Neuron (in vitro differentiated cells): ENCODE results near the gene LY6G5C.

Source experiments
- H2AFZ ChIP-seq: one replicate; pipeline ENCODE4 v1.6.1; 2013; ENCODE audit warnings: low read depth, mild to moderate bottlenecking, inconsistent platforms, low read length, moderate library complexity
- H3K27me3 ChIP-seq: one replicate; pipeline ENCODE4 v1.6.1; 2013; ENCODE audit warnings: low read length; ENCODE audit not compliant: insufficient read depth
- H3K36me3 ChIP-seq: one replicate; pipeline ENCODE4 v1.6.1; 2013; ENCODE audit warnings: low read length; ENCODE audit not compliant: insufficient read depth
- H3K4me1 ChIP-seq: one replicate; pipeline ENCODE4 v1.6.1; 2013; ENCODE audit warnings: low read length; ENCODE audit not compliant: insufficient read depth
- H3K4me3 ChIP-seq: 2 replicates; pipeline ENCODE4 v1.5.1; 2013; ENCODE audit warnings: mild to moderate bottlenecking, low read length, moderate library complexity
- H3K9me3 ChIP-seq: one replicate; pipeline ENCODE4 v1.6.1; 2013; ENCODE audit warnings: low read length

LY6G5C gene

DNA sequence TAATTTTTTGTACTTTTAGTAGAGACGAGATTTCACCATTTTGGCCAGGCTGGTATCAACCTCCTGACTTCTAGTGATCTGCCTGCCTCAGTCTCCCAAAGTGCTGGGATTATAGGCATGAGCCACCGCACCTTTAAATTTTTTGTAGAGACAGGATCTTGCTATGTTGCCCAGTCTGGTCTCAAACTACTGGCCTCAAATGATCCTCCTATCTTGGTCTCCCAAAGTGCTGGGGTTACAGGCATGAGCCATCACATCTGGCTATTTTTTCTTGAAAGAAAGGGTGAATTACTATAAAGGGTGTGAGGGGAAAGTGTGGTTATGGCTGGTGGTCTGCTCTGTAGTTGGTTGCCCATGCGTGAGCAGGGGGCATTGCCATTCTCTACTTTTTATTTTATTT lies 27.4 kb upstream of the LY6G5C start:
- H3K9me3 ChIP-seq, result no peaks in the 10 kb centered on the region
- H3K4me1 ChIP-seq, result peaks cover 1% of the 10 kb centered on the region
- H3K27me3 ChIP-seq, result no peaks in the 10 kb centered on the region

DNA sequence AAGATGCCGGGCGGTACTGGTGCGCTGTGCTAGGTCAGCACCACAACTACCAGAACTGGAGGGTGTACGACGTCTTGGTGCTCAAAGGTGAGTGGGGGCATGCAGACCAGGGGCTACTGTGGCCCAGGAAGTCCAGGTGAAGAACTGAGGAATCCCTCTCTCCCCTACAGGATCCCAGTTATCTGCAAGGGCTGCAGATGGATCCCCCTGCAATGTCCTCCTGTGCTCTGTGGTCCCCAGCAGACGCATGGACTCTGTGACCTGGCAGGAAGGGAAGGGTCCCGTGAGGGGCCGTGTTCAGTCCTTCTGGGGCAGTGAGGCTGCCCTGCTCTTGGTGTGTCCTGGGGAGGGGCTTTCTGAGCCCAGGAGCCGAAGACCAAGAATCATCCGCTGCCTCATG lies 26.8 kb upstream of the LY6G5C start:
- no peaks in the 10 kb centered on the region for H3K4me1 ChIP-seq
- no peak overlapping the region for H3K4me3 ChIP-seq
- no peak overlapping the region for H2AFZ ChIP-seq
- no peaks in the 10 kb centered on the region for H3K27me3 ChIP-seq
- no peaks in the 10 kb centered on the region for H3K36me3 ChIP-seq
- H3K9me3 ChIP-seq, result no peaks in the 10 kb centered on the region

More for the DNA sequence above, 27.4 kb upstream of the LY6G5C start:
- Histone ChIP-seq H2AFZ (no peak overlapping the region), H3K4me3 (no peak overlapping the region), H3K36me3 (no peaks in the 10 kb centered on the region)

DNA sequence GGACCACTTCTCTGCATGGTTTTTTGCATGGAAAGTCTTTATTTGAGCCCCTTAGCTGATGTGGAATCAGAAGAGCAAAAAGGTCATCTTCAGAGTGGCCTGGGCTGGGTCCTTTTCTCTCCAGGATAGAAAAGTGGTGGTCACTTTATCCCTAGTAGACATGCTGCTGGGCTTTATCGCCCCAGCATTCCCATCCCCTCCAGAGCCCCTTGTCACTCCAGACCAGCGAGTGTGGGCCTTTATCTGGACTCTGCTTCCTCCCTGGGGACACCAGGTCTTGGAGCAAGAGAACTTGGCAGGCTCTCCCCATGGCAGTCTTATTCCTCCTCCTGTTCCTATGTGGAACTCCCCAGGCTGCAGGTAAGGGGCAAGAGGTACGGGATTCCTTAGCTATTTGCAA lies 25.7 kb upstream of the LY6G5C start, which contains the start of gene LY6G6F:
TSS of gene LY6G6F (plus strand) at position 268 of the 400 bp plus-strand sequence. CDS start at position 309, 41 bp downstream.
- no peaks in the 10 kb centered on the region for H3K9me3 ChIP-seq
- H2AFZ ChIP-seq, result no peak within 1 kb of the TSS
- no peak within 1 kb of the TSS for H3K4me3 ChIP-seq
- H3K4me1 ChIP-seq, result peaks cover 7% of the 10 kb centered on the region
- H3K36me3 ChIP-seq, result no peaks in the 10 kb centered on the region
- H3K27me3 ChIP-seq, result no peaks in the 10 kb centered on the region

DNA sequence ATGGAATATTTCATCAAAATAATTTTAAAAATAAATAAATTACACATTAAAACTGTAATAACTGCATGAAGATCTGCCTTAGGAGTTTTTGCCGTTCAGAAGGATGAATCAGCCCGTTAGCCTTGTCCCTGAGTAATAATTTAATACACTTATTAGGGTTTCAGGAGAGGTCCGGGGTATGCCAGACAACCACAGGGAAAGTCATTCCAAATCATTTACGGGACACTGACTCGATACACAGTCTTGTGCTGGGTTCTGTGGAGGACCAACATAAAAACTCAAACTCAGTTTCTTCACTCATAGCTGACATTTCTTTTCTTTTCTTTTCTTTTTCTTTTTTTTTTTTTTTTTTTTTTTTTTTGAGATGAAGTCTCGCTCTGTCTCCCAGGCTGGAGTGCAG lies 25.1 kb upstream of the LY6G5C start:
- H2AFZ ChIP-seq, result no peak overlapping the region

DNA sequence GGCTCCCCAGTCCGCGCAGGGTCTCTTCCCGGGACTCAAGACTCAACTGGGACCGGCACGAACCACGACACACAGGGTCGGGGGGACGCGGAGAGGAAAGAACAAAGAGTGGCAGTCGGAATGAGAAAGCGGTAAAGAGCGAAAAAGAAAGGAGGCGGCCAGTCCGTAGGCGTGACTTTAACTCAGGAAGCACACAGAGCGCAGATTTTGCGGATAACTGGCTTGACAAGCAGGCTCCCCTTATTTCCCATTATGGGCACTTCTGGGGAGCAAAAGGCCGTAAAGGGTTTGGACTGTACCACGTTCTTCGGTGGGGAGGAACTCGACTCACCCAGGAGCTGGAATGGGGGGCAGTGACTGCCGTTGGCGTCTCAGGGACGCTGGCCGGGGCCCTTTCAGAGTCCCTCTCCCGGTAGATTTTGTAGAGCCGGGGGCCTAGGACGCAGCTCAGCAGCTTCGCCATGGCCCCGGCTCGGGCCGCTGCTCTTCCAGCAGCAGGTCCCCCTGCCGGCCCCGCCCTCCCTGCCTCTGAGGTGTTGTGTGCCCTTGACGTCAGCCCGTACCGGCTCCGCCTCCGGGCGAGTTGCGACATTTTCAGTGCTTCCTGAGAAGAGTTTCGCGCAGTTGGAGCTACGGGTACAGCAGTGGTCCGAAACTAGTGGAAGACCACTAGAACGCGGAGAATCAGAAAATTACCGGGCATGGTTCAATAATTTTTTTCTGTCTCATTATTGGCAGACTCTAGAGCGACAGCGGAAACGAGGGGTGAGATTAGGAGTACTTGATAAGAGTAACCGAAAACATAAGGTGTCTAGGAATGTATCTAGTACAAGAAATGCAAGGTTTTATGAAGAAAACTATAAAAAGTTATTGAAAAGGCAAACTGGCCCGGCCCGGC lies 22.2 kb upstream of the LY6G5C start, which contains the start of gene ABHD16A:
TSS of gene ABHD16A (minus strand) at position 506 of the 898 bp plus-strand sequence. CDS start at position 463, 43 bp downstream.
- H3K4me1 ChIP-seq, result peaks cover 9% of the 10 kb centered on the region
- H3K36me3 ChIP-seq, result peaks cover 15% of the 10 kb centered on the region
- H3K27me3 ChIP-seq, result no peaks in the 10 kb centered on the region
- no peaks in the 10 kb centered on the region for H3K9me3 ChIP-seq
- H3K4me3 ChIP-seq, result peak within 1 kb of the TSS; percentile 93
- H2AFZ ChIP-seq, result peak within 1 kb of the TSS; percentile 87

More for the DNA sequence above, 25.1 kb upstream of the LY6G5C start:
- no peaks in the 10 kb centered on the region for H3K27me3 ChIP-seq
- H3K9me3 ChIP-seq, result no peaks in the 10 kb centered on the region
- H3K4me3 ChIP-seq, result no peak overlapping the region
- H3K36me3 ChIP-seq, result peaks cover 3% of the 10 kb centered on the region
- peaks cover 9% of the 10 kb centered on the region for H3K4me1 ChIP-seq

DNA sequence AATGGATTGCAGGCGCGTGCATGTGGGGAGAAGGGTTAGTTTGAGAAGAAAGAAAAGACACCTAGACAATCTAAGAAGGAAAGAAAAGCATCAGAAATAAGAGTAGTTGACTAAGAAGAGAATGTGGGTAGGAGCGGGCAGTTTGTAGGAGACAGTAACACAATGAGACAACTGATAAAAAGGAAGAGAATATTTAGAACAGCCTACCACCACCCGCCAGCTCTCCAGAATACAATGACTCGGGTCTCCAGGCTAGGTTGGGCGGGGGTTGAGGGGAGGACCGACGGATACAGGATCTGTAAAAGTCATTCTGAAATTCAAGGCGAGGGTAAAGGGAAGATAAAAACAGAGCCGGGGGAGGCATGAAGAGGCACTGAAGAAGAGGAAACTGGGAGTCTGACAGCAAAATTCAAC lies 21.5 kb upstream of the LY6G5C start:
- Histone ChIP-seq H3K4me3 (peak overlapping the region; percentile 93), H2AFZ (peak overlapping the region; percentile 87), H3K36me3 (peaks cover 22% of the 10 kb centered on the region), H3K9me3 (no peaks in the 10 kb centered on the region), H3K27me3 (no peaks in the 10 kb centered on the region), H3K4me1 (peaks cover 9% of the 10 kb centered on the region)

DNA sequence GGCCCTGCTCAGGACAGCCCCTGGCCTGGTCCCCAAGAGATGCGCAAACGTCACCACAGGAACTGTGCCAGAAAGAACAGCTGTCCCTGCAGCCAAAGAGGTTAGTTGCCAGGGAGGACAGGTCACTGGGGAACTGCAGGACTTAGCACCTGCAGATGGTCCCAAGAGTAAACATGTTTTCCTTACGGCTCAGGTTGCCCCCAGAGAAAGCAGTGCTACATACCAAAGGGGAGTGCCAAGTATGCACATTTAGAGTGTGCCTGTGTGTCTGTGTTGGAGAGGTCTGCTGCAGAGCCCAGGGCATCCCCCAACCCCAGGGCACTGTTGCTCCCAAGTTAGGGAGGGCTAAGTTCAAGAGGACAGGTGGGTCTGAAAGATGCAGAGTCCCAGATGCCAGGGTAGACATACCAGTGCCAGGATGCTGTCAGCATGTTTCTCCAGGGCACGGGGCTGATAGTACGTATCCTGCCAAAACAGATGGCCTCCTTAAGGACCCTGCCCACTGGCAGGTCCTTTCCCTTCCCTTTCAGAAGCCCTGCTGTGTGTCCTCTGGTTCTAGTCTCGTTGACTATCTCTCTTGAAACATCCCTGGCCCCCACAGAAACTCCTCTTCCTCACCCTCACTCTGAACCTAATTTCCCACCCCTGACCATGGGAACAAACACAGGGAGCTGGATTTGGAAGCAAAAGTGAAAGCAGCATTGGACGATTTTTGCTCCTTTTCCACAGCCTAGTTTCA lies 21.0 kb upstream of the LY6G5C start:
- no peaks in the 10 kb centered on the region for H3K9me3 ChIP-seq
- H2AFZ ChIP-seq, result no peak overlapping the region
- no peaks in the 10 kb centered on the region for H3K27me3 ChIP-seq
- peaks cover 9% of the 10 kb centered on the region for H3K4me1 ChIP-seq
- H3K36me3 ChIP-seq, result peaks cover 26% of the 10 kb centered on the region
- H3K4me3 ChIP-seq, result peak overlapping the region; percentile 93

DNA sequence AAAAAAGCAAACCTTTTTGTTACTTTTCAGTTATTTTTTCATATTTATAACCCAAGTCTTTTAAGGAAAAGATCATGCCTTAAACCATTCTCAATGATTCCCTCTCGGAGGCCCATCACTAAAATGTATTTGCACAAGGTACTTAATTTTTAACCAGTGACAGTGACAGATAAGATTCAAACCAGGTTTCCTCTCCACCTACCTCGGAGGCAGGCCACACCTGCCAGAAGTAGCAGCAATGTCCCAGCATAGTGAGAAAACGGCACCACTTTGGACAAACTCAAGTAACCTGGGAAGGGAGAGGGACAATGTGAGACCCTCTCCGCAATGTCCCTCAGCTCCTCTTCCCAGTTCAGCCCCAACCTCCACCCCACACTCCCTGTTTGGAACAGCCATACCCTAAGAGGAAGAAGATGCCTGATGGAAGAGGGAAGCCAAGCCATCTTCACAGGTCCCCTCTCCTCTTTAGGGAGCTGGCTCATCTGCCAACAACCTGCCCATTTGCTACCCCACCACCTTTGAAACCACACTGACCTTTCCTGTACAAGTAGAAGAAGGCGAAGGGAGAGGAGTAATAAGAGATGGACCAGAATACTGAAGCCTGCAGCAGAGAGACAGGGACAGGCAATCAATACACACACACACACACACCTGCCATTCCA lies 20.0 kb upstream of the LY6G5C start:
- no peak overlapping the region for H2AFZ ChIP-seq
- no peaks in the 10 kb centered on the region for H3K27me3 ChIP-seq
- no peaks in the 10 kb centered on the region for H3K9me3 ChIP-seq
- no peak overlapping the region for H3K4me3 ChIP-seq
- H3K36me3 ChIP-seq, result peaks cover 32% of the 10 kb centered on the region
- peaks cover 9% of the 10 kb centered on the region for H3K4me1 ChIP-seq

DNA sequence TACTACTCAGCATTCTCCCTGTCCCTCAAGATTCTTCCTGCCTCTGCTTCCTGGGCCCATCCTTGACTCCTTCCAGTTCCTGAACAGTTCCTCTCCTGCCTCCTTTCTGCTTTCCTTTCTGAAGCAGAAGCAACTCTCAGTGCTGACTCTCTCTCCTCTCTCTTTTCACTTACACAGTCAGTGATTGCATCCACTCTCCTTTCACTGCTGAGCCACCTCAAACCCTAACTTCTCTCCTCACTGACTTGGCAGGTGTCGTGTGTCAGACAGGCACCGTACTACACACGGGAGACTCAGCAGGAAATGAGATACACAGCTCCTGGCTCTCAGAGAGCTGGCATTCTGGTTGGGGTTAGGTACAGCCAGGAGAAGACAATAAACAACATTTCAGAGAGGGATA lies 16.7 kb upstream of the LY6G5C start:
- Histone ChIP-seq H3K9me3 (no peaks in the 10 kb centered on the region), H2AFZ (no peak overlapping the region), H3K27me3 (no peaks in the 10 kb centered on the region), H3K36me3 (peaks cover 56% of the 10 kb centered on the region), H3K4me3 (no peak overlapping the region), H3K4me1 (peaks cover 9% of the 10 kb centered on the region)

DNA sequence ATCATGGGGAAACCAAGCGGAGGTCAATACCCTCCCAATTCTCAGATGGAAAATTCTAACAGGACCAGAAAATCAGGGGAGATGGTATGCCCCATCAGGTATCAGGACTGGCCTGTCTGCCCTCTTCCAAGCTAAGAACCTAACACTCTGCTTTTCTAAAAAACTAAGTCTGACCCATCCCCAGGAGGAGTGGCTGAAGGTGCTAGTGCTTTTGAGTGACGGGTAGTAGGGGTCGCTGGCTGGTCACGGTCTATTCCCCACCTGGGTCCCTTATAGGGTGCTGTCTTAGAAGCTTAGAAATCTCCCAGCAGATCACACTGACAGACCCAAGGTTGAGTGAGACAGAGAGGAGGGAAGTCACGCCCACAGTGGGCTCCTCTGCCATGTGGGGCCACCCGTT lies 12.7 kb upstream of the LY6G5C start:
- Histone ChIP-seq H3K27me3 (no peaks in the 10 kb centered on the region), H3K4me3 (no peak overlapping the region), H3K4me1 (no peaks in the 10 kb centered on the region), H3K9me3 (no peaks in the 10 kb centered on the region), H3K36me3 (peaks cover 79% of the 10 kb centered on the region), H2AFZ (no peak overlapping the region)

DNA sequence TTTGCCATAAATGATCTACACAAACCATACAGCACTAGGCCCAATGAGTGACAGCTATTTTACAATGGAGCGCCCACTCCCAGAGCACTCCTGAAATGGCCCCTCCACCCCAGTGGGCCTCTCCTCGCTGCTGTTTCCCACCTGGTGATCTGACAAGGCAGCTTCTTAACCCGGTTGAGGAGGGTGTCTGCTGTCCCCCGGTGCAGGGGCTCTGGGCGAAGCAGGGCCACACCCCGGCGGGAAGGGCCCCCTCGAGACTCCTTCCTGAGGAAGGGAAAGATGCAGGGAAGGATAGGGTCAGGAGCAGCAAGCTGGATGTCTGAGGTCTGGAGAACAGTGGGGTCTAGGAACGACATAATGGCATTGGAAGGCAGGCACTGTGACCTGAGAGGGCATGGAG lies 12.0 kb upstream of the LY6G5C start:
- H3K9me3 ChIP-seq, result no peaks in the 10 kb centered on the region
- no peak overlapping the region for H2AFZ ChIP-seq
- no peak overlapping the region for H3K4me3 ChIP-seq
- H3K36me3 ChIP-seq, result peaks cover 82% of the 10 kb centered on the region
- no peaks in the 10 kb centered on the region for H3K27me3 ChIP-seq
- H3K4me1 ChIP-seq, result no peaks in the 10 kb centered on the region

DNA sequence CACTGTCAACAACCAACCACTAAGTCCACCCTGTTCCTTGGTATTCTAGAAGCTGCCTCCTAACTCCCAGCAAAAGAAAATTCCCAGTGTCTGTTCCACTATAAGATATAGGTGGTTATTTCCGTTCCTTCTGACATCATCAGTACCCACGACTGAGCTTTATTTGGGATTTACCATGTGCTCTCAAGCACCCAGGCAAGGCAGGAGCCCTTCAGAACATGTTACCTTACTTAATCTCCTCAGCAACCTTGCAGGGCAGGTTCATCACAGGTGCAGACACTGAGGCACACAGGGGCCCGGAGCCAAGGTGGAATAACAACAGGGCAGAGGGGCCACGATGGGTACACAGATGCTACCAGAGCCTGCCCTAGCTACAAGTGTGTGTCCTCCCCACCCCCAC lies 11.5 kb upstream of the LY6G5C start:
- Histone ChIP-seq H3K36me3 (peaks cover 82% of the 10 kb centered on the region), H3K4me3 (no peak overlapping the region), H3K9me3 (no peaks in the 10 kb centered on the region), H3K4me1 (no peaks in the 10 kb centered on the region), H3K27me3 (no peaks in the 10 kb centered on the region), H2AFZ (no peak overlapping the region)
